ENCODE measurements around the gene SSPN. TPM values are rescaled to one million over a fixed set of nuclear protein-coding genes. Genes with fewer than 3 reads are reported as not detected.
A peak's percentile ranks its signal among the peaks of the same experiment; 100 is the strongest.

SSPN gene
- polyA plus RNA-seq, 1 donor from 2014 or later: 0.26 TPM

DNA sequence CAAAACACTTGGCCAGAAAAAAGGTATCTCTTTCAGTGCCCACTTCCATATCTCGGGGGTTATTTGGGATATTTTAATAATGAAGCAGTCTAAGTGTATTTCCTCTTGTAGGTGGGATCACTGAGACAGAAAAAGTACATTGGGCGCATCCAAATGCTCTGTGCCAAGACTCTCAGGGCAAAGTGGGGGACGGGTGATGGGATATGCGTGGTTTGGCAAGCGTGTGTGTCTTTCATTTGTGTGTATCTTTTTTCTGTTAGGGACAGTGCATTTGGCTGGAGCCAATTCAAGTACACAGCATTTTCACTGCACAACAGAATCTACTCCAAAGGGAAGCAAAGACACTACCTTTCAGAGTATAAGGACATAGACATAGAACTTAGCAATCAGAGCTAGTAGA is 29.3 kb downstream of the SSPN start:
- Histone ChIP-seq H2AFZ (ENCODE audit: low read depth, low read length) (no peak overlapping the region), H3F3A (ENCODE audit: insufficient read depth, low read length, poor library complexity, severe bottlenecking) (no peaks in the 10 kb centered on the region), H3K27ac (ENCODE audit: low read length) (no peak overlapping the region), H3K79me2 (replicated peaks; ENCODE audit: insufficient read depth, low read length) (no peaks in the 10 kb centered on the region), H4K20me1 (ENCODE audit: insufficient read depth) (no peaks in the 10 kb centered on the region), H3K4me3 (ENCODE audit: low read length) (no peak overlapping the region), H3K9ac (ENCODE audit: low read length) (no peak overlapping the region), H3K36me3 (ENCODE audit: insufficient read depth, low read length) (no peaks in the 10 kb centered on the region), H3K9me2 (ENCODE audit: insufficient read depth, low read length) (no peaks in the 10 kb centered on the region), H3K4me2 (ENCODE audit: low read length) (no peak overlapping the region), H3K9me3 (ENCODE audit: low read length) (no peaks in the 10 kb centered on the region), H3K27me3 (ENCODE audit: insufficient read depth, low read depth, low read length) (peaks cover 35% of the 10 kb centered on the region)
- TF ChIP-seq POLR2AphosphoS5 (IDR thresholded peaks at IDR 0.05): no peak
- TF ChIP-seq, protein P1, sequence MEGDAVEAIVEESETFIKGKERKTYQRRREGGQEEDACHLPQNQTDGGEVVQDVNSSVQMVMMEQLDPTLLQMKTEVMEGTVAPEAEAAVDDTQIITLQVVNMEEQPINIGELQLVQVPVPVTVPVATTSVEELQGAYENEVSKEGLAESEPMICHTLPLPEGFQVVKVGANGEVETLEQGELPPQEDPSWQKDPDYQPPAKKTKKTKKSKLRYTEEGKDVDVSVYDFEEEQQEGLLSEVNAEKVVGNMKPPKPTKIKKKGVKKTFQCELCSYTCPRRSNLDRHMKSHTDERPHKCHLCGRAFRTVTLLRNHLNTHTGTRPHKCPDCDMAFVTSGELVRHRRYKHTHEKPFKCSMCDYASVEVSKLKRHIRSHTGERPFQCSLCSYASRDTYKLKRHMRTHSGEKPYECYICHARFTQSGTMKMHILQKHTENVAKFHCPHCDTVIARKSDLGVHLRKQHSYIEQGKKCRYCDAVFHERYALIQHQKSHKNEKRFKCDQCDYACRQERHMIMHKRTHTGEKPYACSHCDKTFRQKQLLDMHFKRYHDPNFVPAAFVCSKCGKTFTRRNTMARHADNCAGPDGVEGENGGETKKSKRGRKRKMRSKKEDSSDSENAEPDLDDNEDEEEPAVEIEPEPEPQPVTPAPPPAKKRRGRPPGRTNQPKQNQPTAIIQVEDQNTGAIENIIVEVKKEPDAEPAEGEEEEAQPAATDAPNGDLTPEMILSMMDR (IDR thresholded peaks at IDR 0.05; ENCODE audit: poor library complexity, severe bottlenecking): no peak

DNA sequence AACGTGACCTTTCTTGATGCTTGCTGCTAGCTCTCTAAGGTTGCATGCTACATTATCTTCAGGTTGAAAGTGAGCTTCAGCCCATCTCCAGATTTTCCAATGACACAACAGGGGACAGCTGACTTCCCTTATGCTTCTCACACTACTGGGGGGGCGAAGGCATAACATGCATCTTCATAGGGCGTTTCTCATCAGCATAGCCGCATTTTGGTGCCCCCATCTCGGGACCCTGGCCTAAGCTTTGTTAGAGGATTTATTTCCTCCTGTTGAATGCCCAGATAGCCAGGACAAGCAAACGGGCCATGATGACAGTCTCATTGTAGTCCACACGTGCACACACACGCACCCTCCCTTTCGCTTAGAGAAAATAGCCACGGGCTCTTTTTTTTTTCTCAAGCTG is 30.7 kb downstream of the SSPN start:
- Histone ChIP-seq H3K4me2 (ENCODE audit: low read length) (peak overlapping the region; percentile 21), H2AFZ (ENCODE audit: low read depth, low read length) (no peak overlapping the region), H3K27ac (ENCODE audit: low read length) (no peak overlapping the region), H3K9me2 (ENCODE audit: insufficient read depth, low read length) (no peaks in the 10 kb centered on the region), H3F3A (ENCODE audit: insufficient read depth, low read length, poor library complexity, severe bottlenecking) (no peaks in the 10 kb centered on the region), H4K20me1 (ENCODE audit: insufficient read depth) (no peaks in the 10 kb centered on the region), H3K36me3 (ENCODE audit: insufficient read depth, low read length) (no peaks in the 10 kb centered on the region), H3K9me3 (ENCODE audit: low read length) (no peaks in the 10 kb centered on the region), H3K9ac (ENCODE audit: low read length) (no peak overlapping the region), H3K4me3 (ENCODE audit: low read length) (peak overlapping the region; percentile 70), H3K27me3 (ENCODE audit: insufficient read depth, low read depth, low read length) (peaks cover 35% of the 10 kb centered on the region), H3K79me2 (replicated peaks; ENCODE audit: insufficient read depth, low read length) (no peaks in the 10 kb centered on the region)
- TF ChIP-seq TAF1 (IDR thresholded peaks at IDR 0.05; ENCODE audit: low read depth): no peak
- TF ChIP-seq, protein P2, sequence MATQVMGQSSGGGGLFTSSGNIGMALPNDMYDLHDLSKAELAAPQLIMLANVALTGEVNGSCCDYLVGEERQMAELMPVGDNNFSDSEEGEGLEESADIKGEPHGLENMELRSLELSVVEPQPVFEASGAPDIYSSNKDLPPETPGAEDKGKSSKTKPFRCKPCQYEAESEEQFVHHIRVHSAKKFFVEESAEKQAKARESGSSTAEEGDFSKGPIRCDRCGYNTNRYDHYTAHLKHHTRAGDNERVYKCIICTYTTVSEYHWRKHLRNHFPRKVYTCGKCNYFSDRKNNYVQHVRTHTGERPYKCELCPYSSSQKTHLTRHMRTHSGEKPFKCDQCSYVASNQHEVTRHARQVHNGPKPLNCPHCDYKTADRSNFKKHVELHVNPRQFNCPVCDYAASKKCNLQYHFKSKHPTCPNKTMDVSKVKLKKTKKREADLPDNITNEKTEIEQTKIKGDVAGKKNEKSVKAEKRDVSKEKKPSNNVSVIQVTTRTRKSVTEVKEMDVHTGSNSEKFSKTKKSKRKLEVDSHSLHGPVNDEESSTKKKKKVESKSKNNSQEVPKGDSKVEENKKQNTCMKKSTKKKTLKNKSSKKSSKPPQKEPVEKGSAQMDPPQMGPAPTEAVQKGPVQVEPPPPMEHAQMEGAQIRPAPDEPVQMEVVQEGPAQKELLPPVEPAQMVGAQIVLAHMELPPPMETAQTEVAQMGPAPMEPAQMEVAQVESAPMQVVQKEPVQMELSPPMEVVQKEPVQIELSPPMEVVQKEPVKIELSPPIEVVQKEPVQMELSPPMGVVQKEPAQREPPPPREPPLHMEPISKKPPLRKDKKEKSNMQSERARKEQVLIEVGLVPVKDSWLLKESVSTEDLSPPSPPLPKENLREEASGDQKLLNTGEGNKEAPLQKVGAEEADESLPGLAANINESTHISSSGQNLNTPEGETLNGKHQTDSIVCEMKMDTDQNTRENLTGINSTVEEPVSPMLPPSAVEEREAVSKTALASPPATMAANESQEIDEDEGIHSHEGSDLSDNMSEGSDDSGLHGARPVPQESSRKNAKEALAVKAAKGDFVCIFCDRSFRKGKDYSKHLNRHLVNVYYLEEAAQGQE (IDR thresholded peaks at IDR 0.05; ENCODE audit: borderline replicate concordance): no peak
- no peak for TF ChIP-seq RAD21 (conservative IDR thresholded peaks at IDR 0.05)

DNA sequence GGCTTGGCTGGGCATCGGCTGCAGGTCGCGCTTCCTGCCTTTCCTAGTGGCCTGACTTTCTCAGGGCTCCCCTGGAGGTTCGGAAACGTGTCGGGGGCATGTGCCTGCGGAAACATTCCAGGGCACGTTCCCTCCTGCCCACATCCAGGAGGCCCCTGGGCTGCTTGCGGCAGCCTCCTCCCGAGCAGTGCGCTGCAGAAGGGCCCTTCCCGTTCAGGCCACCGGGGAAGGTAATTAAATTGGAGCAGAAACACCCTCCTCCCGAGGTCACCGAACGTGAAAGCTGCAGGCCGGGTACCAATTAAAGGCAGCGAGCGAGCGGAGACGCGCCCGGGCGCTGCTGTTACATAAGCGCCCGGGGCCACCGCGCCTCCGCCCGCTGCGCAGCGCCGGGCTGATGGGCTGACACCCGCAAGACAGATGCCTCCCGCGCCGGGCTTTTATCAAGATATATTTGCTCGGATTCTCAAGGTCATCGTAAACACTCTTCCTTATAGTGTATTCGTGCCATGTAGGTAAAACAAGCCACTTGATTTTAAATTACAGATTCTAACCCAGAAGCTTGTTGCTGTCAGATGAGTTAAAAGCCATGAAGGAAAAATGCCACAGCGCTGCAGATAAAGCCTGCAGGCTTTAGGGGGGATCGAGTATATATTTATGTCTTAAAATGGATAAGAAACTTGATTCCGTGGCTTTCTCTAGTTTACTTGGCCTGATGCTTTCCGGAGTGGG is 31.4 kb downstream of the SSPN start:
- Histone ChIP-seq H3K27me3 (ENCODE audit: insufficient read depth, low read depth, low read length) (peaks cover 35% of the 10 kb centered on the region), H3K9me3 (ENCODE audit: low read length) (no peaks in the 10 kb centered on the region), H3K4me3 (ENCODE audit: low read length) (peak overlapping the region; percentile 70), H2AFZ (ENCODE audit: low read depth, low read length) (no peak overlapping the region), H3K9ac (ENCODE audit: low read length) (peak overlapping the region; percentile 54), H3F3A (ENCODE audit: insufficient read depth, low read length, poor library complexity, severe bottlenecking) (no peaks in the 10 kb centered on the region), H4K20me1 (ENCODE audit: insufficient read depth) (no peaks in the 10 kb centered on the region), H3K27ac (ENCODE audit: low read length) (no peak overlapping the region), H3K4me2 (ENCODE audit: low read length) (peak overlapping the region; percentile 21), H3K79me2 (replicated peaks; ENCODE audit: insufficient read depth, low read length) (no peaks in the 10 kb centered on the region), H3K36me3 (ENCODE audit: insufficient read depth, low read length) (no peaks in the 10 kb centered on the region), H3K9me2 (ENCODE audit: insufficient read depth, low read length) (no peaks in the 10 kb centered on the region)
- TF ChIP-seq EP300 (conservative IDR thresholded peaks at IDR 0.05; ENCODE audit: poor library complexity, severe bottlenecking) (peak; percentile 25), TAF1 (IDR thresholded peaks at IDR 0.05; ENCODE audit: low read depth) (no peak), MXI1 (conservative IDR thresholded peaks at IDR 0.05; ENCODE audit: poor library complexity, severe bottlenecking) (no peak), EZH2 (IDR thresholded peaks at IDR 0.05; ENCODE audit: borderline replicate concordance, insufficient read depth, low read length, poor library complexity, severe bottlenecking) (no peak)
- TF ChIP-seq, protein P1 (IDR thresholded peaks at IDR 0.05; ENCODE audit: poor library complexity, severe bottlenecking): no peak
- TF ChIP-seq, protein P2 (IDR thresholded peaks at IDR 0.05; ENCODE audit: borderline replicate concordance): no peak

Measured in neural cell (in vitro differentiated cells).